PC-3 (cell line): ENCODE measurements around the gene IFT81. TPM values are rescaled to one million over a fixed set of nuclear protein-coding genes. Genes with fewer than 3 reads are reported as not detected.

Experiments used
- ATAC-seq: fragments of 200-7000 bp; cut with Tn5 transposase; 2 replicates; pipeline ENCODE4 v1.9.1; 2020; ENCODE audit warnings: mild to moderate bottlenecking, moderate library complexity
- BruUV-seq: library from RNA; stranded (reverse); fragments of 400-500 nt; replicated peaks from 2 replicates; lab custom pipeline; 2021; lab: Mats Ljungman, UMichigan
- CTCF ChIA-PET: fragments of 300-600 bp; sonication (Branson Sonifier 250); formaldehyde crosslinking; loops from one replicate; lab custom pipeline; 2022; ENCODE audit warnings: antibody characterized with exemption; lab: Charles Lee
- POLR2A ChIA-PET: fragments of 300-600 bp; sonication (Branson Sonifier 250); formaldehyde crosslinking; loops from one replicate; lab custom pipeline; 2022; ENCODE audit warnings: antibody characterized with exemption; ENCODE audit not compliant: unreplicated experiment; lab: Charles Lee
- DNase-seq: peaks from one replicate; pipeline ENCODE4 v3.0.0-alpha.2; 2015
- H2AFZ ChIP-seq: fragments of 300-600 bp; sonication (generic); 2 replicates; pipeline ENCODE4 v1.6.0; 2016; ENCODE audit warnings: antibody characterized with exemption, low read length
- H3F3A ChIP-seq: fragments of 300-600 bp; sonication (generic); one replicate; pipeline ENCODE4 v1.6.0; 2017; ENCODE audit warnings: antibody characterized with exemption, low read length, control low read depth, mild to moderate bottlenecking; ENCODE audit not compliant: unreplicated experiment
- H3K27ac ChIP-seq: fragments of 300-600 bp; sonication (generic); 2 replicates; pipeline ENCODE4 v1.5.1; 2016; ENCODE audit warnings: mild to moderate bottlenecking, low read length
- H3K27me3 ChIP-seq: fragments of 300-600 bp; sonication (generic); 2 replicates; pipeline ENCODE4 v1.6.1; 2016; ENCODE audit warnings: low read length, mixed read lengths
- H3K36me3 ChIP-seq: fragments of 300-600 bp; sonication (generic); 2 replicates; pipeline ENCODE4 v1.6.1; 2016; ENCODE audit warnings: low read depth, mixed run types, low read length, mixed read lengths
- H3K4me1 ChIP-seq: fragments of 300-600 bp; sonication (generic); 2 replicates; pipeline ENCODE4 v1.5.1; 2016; ENCODE audit warnings: low read length; ENCODE audit not compliant: insufficient read depth
- H3K4me2 ChIP-seq: fragments of 300-600 bp; sonication (generic); 2 replicates; pipeline ENCODE4 v1.6.0; 2016; ENCODE audit warnings: low read length
- H3K4me3 ChIP-seq: fragments of 300-600 bp; sonication (generic); 2 replicates; pipeline ENCODE4 v1.5.1; 2016; ENCODE audit warnings: mild to moderate bottlenecking, low read length, mixed read lengths
- H3K79me2 ChIP-seq: fragments of 300-600 bp; sonication (generic); 2 replicates; pipeline ENCODE4 v1.6.1; 2017; ENCODE audit warnings: low read length, mixed read lengths
- H3K9ac ChIP-seq: fragments of 300-600 bp; sonication (generic); 2 replicates; pipeline ENCODE4 v1.6.0; 2016; ENCODE audit warnings: mild to moderate bottlenecking, low read length
- H3K9me2 ChIP-seq: fragments of 300-600 bp; sonication (generic); replicated peaks from 2 replicates; pipeline ENCODE4 v1.6.1; 2016; ENCODE audit warnings: mixed run types, low read length, mixed read lengths
- H3K9me3 ChIP-seq: fragments of 300-600 bp; sonication (generic); 2 replicates; pipeline ENCODE4 v1.6.1; 2016; ENCODE audit warnings: low read length, mixed read lengths
- H4K20me1 ChIP-seq: fragments of 300-600 bp; sonication (generic); 2 replicates; pipeline ENCODE4 v1.6.1; 2016; ENCODE audit warnings: low read length, mixed read lengths
- EZH2 ChIP-seq: fragments of 300-600 bp; sonication (generic); IDR thresholded peaks from one replicate; pipeline ENCODE4 v1.6.1; 2017; ENCODE audit warnings: antibody characterized with exemption, mild to moderate bottlenecking, low read length; ENCODE audit not compliant: unreplicated experiment
- EZH2phosphoT487 ChIP-seq: fragments of 300-600 bp; sonication (generic); IDR thresholded peaks from 2 replicates; pipeline ENCODE4 v1.6.1; 2018; ENCODE audit warnings: mild to moderate bottlenecking, antibody characterized with exemption, low read length, borderline replicate concordance
- intact Hi-C: fragments of 100-400 bp; cut with micrococcal nuclease; formaldehyde crosslinking; loops from 2 replicates; pipeline ENCODE4 v1.9.0; 2023
- total RNA-seq: library from RNA; depleted of rRNA; stranded (reverse); fragments of >200 nt; gene quantifications from 2 replicates; pipeline ENCODE4 v1.2.3, GENCODE V29; 2014
- TF ChIP-seq, protein P1 (sequence below): fragments of 300-600 bp; sonication (generic); conservative IDR thresholded peaks from 2 replicates; pipeline ENCODE4 v1.5.1; 2017; ENCODE audit warnings: antibody characterized with exemption, low read depth, mild to moderate bottlenecking, low read length

The IFT81 gene
- total RNA-seq, 1 experiment from 2014 or later: 10.1 TPM

DNA sequence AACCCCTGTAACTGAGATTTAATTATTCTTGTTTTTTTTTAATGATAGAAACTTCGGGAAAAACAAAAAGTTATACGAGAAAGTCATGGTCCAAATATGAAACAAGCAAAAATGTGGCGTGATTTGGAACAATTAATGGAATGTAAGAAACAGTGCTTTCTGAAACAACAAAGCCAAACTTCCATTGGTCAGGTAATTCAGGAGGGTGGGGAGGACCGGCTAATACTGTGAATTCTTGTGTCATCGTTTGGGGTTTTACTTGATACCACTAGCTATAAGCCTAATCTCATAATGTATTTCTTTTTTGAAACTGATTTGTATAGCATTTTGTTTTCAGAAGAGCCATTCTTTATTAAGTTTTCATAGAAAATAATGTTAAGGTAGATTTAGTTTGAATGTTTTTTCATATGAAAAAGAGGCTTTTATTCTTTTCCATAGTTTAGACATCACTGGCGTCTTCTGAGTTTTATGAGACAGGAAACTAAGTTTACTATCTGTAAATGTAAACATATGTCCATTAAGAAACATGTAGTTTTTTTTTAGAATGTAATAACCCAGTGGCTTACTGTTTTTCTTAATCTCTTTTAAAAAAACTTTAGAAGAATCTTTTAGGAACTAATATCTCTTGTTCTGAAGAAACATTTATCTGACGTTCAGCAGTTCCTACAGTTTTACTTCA, 94.0 kb downstream of the IFT81 start:
- H4K20me1 ChIP-seq: no peaks in the 10 kb centered on the region

GRCh38 chr12:110222027-110222426, 97.9 kb downstream of the IFT81 start:
- no peaks in the 10 kb centered on the region for H4K20me1 ChIP-seq
- no peaks in the 10 kb centered on the region for H3K27me3 ChIP-seq
- no peaks in the 10 kb centered on the region for H3K9me2 ChIP-seq
- H3K9me3 ChIP-seq: no peaks in the 10 kb centered on the region
- DNase-seq: no peak
- intact Hi-C loops: no loop called here
- CTCF ChIA-PET: no interaction called here
- no TSS peak for BruUV-seq
- no peak overlapping the region for H2AFZ ChIP-seq
- peaks cover 34% of the 10 kb centered on the region for H3K4me1 ChIP-seq
- H3K36me3 ChIP-seq: no peaks in the 10 kb centered on the region
- no peak overlapping the region for H3K9ac ChIP-seq
- POLR2A ChIA-PET: no interaction called here
- no peak overlapping the region for H3K27ac ChIP-seq
- H3F3A ChIP-seq: peaks cover 7% of the 10 kb centered on the region
- no peak overlapping the region for H3K4me3 ChIP-seq
- no peak for ATAC-seq
- no peak overlapping the region for H3K4me2 ChIP-seq
- TF ChIP-seq EZH2 (no peak), EZH2phosphoT487 (no peak)
- TF ChIP-seq, protein P1, sequence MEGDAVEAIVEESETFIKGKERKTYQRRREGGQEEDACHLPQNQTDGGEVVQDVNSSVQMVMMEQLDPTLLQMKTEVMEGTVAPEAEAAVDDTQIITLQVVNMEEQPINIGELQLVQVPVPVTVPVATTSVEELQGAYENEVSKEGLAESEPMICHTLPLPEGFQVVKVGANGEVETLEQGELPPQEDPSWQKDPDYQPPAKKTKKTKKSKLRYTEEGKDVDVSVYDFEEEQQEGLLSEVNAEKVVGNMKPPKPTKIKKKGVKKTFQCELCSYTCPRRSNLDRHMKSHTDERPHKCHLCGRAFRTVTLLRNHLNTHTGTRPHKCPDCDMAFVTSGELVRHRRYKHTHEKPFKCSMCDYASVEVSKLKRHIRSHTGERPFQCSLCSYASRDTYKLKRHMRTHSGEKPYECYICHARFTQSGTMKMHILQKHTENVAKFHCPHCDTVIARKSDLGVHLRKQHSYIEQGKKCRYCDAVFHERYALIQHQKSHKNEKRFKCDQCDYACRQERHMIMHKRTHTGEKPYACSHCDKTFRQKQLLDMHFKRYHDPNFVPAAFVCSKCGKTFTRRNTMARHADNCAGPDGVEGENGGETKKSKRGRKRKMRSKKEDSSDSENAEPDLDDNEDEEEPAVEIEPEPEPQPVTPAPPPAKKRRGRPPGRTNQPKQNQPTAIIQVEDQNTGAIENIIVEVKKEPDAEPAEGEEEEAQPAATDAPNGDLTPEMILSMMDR: no peak
- no peaks in the 10 kb centered on the region for H3K79me2 ChIP-seq

More for the DNA sequence above, 94.0 kb downstream of the IFT81 start:
- BruUV-seq: no TSS peak
- peak; percentile 48; the same call in 1 of the 2 replicates for ATAC-seq
- Histone ChIP-seq H3K4me2 (no peak overlapping the region), H3K9ac (no peak overlapping the region), H3K79me2 (no peaks in the 10 kb centered on the region), H3K27ac (peak overlapping the region; percentile 3; the same call in 1 of the 2 replicates), H3K27me3 (no peaks in the 10 kb centered on the region), H2AFZ (no peak overlapping the region), H3F3A (peaks cover 3% of the 10 kb centered on the region), H3K9me3 (0 out of 2 replicates have a peak, but pooled peaks cover 2% of the 10 kb centered on the region), H3K36me3 (no peaks in the 10 kb centered on the region), H3K4me1 (peaks cover 31% of the 10 kb centered on the region), H3K9me2 (no peaks in the 10 kb centered on the region), H3K4me3 (no peak overlapping the region)
- peak; percentile 21 for DNase-seq
- intact Hi-C loops: no loop called here
- ChIA-PET POLR2A (no interaction called here), CTCF (interaction anchor here (0.7 kb wide), 1 partner anchor 91 kb away, joined by 8 read pairs; no protein-coding TSS in a partner anchor)
- TF ChIP-seq EZH2 (no peak), EZH2phosphoT487 (no peak)
- TF ChIP-seq, protein P1: no peak

DNA sequence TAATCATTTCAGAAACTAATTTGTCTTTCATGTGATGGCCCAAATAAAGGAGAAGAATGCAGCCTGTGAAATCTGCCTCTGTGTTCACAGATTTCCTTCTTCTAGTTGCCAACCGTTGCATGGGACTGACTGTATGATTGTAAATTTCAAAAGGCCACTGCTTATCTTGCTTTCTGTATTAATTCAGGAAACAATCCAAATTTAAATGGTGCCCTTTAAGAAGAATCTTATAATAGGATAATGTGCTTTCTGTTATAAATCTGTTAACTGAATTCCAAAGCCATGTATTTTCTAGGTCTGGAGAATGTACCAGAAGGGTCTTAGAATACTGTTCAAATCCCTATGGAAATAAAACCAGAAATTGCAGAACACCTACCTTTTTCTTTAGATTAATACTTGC, 98.3 kb downstream of the IFT81 start:
- Histone ChIP-seq H3K9ac (no peak overlapping the region), H4K20me1 (no peaks in the 10 kb centered on the region), H3K9me2 (no peaks in the 10 kb centered on the region), H3K79me2 (no peaks in the 10 kb centered on the region), H3K27ac (no peak overlapping the region), H3K27me3 (no peaks in the 10 kb centered on the region), H3K4me2 (no peak overlapping the region), H3F3A (peaks cover 7% of the 10 kb centered on the region), H3K4me3 (no peak overlapping the region), H3K36me3 (no peaks in the 10 kb centered on the region), H2AFZ (no peak overlapping the region), H3K9me3 (no peaks in the 10 kb centered on the region), H3K4me1 (peaks cover 34% of the 10 kb centered on the region)
- ChIA-PET CTCF (no interaction called here), POLR2A (no interaction called here)
- intact Hi-C loops: no loop called here
- no TSS peak for BruUV-seq
- ATAC-seq (no peak), DNase-seq (no peak)
- no peak for TF ChIP-seq EZH2phosphoT487
- TF ChIP-seq, protein P1: no peak
- no peak for TF ChIP-seq EZH2
